Mucosa of rectum (tissue), 2 donors: ENCODE data around the gene IL37.

ENCODE experiments used
- H3K27ac ChIP-seq, 2 donors: one replicate each; pipeline ENCODE4 v1.7.0; 2013; ENCODE audit warnings: inconsistent platforms in 2 of 2, low read depth in 2 of 2, low read length in 2 of 2
- H3K27me3 ChIP-seq, 2 donors: one replicate each; pipeline ENCODE4 v1.7.0; 2013; ENCODE audit warnings: low read length in 2 of 2; ENCODE audit not compliant: control insufficient read depth in 2 of 2, insufficient read depth in 2 of 2
- H3K36me3 ChIP-seq, 2 donors: one replicate each; pipeline ENCODE4 v1.7.0; 2013; ENCODE audit warnings: low read length in 2 of 2; ENCODE audit not compliant: control insufficient read depth in 2 of 2, insufficient read depth in 2 of 2
- H3K4me1 ChIP-seq, 2 donors: one replicate each; pipeline ENCODE4 v1.7.0; 2013; ENCODE audit warnings: low read length in 2 of 2, mild to moderate bottlenecking in 1 of 2; ENCODE audit not compliant: control insufficient read depth in 2 of 2, insufficient read depth in 2 of 2
- H3K4me3 ChIP-seq, 2 donors: one replicate each; pipeline ENCODE4 v1.7.0; 2013; ENCODE audit warnings: low read length in 2 of 2
- H3K9ac ChIP-seq, 2 donors: one replicate each; pipeline ENCODE4 v1.7.0; 2013; ENCODE audit warnings: low read length in 2 of 2, low read depth in 1 of 2, mild to moderate bottlenecking in 1 of 2
- H3K9me3 ChIP-seq, 2 donors: one replicate each; pipeline ENCODE4 v1.7.0; 2013; ENCODE audit warnings: low read length in 2 of 2; ENCODE audit not compliant: control insufficient read depth in 2 of 2
- donor health status: healthy.
- donor health status: Normal muscosa, but diverticular disease.

Gene IL37

DNA sequence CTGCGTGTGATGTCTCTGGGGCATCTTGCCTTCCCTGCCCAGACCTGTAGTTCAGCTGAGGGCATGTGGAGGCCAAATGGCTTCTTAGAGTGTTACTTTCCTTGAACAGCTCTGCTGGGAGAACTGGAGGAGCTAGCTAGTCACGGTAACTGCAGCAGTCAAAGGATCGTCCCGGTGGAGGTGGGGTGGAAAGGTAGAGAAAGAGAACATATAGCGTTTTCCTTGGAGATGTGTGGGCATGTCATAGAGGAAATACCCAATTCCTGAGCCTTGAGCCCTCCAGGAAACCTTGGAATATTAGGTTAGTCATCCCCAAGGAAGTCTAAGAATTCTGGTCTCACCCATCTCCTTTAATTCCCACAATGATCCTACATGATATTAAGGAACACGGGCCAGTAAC is 33.5 kb upstream of the IL37 start:
- Histone ChIP-seq H3K27ac (no peak overlapping the region), H3K9ac (no peak overlapping the region), H3K27me3 (no peaks in the 10 kb centered on the region), H3K9me3 (no peaks in the 10 kb centered on the region), H3K36me3 (no peaks in the 10 kb centered on the region), H3K4me3 (no peak overlapping the region), H3K4me1 (no peaks in the 10 kb centered on the region)

DNA sequence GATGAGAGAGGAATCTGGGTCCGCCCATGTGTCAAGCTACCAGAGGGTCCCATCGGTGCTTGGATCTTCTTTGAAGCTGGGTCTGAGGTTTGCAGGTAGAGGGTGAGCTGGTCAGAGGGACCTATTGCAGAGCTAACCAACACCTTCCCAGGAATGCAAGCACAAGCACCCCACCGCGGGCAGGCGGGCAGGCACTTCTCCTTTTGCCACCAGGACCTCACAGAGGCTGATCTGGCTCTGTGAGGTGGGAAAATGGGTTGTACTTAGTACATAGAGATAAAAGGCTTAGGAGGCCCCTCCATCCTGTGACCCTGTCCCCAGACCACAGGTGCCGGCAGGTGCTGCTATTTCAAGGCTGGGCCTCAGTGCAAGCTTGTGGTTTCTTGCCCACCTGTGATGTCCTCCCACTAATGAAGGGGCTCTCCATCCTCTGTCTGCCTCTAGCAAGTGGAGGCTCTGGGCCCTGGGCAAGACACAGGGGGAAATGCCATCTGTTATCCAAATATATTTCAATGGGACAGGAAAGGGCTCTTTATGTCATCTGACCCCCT is 31.4 kb upstream of the IL37 start:
- H3K4me3 ChIP-seq: no peak overlapping the region
- no peaks in the 10 kb centered on the region for H3K4me1 ChIP-seq
- no peaks in the 10 kb centered on the region for H3K36me3 ChIP-seq
- H3K9ac ChIP-seq: no peak overlapping the region
- H3K9me3 ChIP-seq: no peaks in the 10 kb centered on the region
- H3K27ac ChIP-seq: no peak overlapping the region
- H3K27me3 ChIP-seq: no peaks in the 10 kb centered on the region

DNA sequence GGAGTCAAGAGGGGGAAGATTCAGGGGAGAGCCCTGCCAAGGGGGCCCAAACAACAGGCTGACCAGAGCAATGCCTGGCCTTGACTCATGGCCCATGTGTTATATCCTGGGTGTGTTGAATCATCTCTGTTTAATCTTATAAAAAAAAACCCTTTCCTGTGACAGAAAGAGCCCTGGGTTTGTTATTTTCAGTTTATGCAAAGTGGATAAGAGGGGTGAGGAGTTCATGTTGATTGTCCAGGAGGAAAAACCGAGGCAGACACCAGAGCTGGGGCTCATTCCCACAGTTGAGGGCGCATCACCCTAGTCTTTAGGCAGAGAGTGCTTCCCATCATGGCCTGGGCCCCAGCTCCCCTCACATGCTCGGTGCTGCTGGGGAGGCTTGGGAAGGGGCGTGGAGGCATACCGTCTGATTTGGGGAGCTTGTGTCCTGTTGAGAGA is 30.9 kb upstream of the IL37 start:
- Histone ChIP-seq H3K9ac (no peak overlapping the region), H3K4me1 (no peaks in the 10 kb centered on the region), H3K36me3 (no peaks in the 10 kb centered on the region), H3K4me3 (no peak overlapping the region), H3K9me3 (no peaks in the 10 kb centered on the region), H3K27me3 (no peaks in the 10 kb centered on the region), H3K27ac (no peak overlapping the region)

DNA sequence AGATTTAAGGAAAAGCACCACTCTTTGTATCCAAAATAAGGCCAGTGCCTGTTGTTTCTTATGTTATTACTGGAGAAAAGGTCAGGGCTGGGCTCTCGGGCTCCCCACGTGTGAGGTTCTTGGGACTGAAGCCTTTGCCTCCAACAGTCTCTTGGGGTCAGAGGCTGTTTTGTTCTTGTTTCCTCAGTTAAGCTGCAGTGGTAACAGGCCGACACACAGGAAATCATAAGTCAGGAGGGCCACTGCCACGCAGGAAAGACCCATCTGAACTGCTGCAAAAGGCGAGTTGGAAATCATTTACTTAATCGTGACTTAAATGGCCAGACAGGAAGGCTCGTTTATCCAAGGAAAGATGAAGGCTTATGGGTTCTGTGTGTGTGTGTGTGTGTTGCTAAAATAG is 30.3 kb upstream of the IL37 start:
- no peak overlapping the region for H3K9ac ChIP-seq

DNA sequence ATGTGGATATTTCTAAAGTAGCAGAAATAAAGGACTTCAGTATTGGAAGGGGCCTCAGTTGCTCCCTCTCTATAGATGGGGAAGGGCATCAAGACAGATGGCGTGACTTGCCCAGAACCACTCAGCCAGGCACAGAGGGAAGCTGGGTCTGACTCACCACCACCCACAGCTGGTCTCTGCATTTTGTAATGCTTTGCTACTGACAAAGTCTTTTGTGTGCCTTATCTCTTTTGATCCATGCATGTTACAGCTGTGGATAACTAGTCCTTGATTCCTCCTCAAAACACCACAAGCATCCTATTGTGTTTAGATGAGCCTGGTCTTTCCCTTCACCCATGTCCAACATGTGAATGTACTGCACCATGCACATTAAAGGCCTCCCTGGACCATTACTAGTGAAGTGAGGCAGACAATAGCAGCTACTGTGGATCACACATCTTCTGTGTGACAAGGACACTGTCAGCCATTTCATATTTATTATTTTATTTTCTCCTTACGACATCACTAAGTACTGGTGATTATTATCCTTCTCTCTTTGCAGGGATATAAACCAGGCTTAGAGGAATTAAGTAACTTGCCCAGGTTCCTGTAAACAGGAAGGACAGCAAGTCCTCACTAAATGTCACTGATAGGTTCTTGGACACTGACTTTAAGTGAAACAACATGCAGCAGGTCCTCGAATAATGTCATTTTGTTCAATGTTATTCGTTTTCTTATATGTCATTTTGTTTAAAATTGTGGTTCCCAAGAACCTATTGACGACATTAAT is 29.6 kb upstream of the IL37 start:
- H3K27ac ChIP-seq: no peak overlapping the region
- H3K36me3 ChIP-seq: no peaks in the 10 kb centered on the region
- H3K9ac ChIP-seq: no peak overlapping the region
- no peaks in the 10 kb centered on the region for H3K27me3 ChIP-seq
- no peaks in the 10 kb centered on the region for H3K9me3 ChIP-seq
- H3K4me3 ChIP-seq: no peak overlapping the region
- no peaks in the 10 kb centered on the region for H3K4me1 ChIP-seq

More for the DNA sequence above, 30.3 kb upstream of the IL37 start:
- Histone ChIP-seq H3K27ac (no peak overlapping the region), H3K27me3 (no peaks in the 10 kb centered on the region), H3K4me3 (no peak overlapping the region), H3K9me3 (no peaks in the 10 kb centered on the region), H3K36me3 (no peaks in the 10 kb centered on the region), H3K4me1 (no peaks in the 10 kb centered on the region)

DNA sequence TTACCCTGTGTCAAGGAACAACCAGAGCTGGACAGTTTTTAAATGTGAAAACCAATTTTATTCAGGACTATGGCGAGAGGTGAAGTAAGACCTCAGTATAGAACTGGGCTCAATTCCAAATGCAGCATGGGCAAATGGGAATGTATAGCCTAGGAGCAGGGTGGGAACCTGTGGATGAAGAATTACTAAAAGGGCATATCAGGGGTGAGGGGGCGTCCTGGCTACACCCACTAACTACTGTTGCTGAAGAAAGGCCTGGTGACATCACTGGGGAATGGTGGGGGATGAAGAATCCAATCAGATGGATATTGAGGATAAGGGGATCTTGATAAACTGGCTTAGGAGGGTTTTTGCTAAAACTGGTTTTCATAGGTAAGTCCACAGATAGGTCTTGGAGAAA is 27.3 kb upstream of the IL37 start:
- no peak overlapping the region for H3K9ac ChIP-seq
- no peaks in the 10 kb centered on the region for H3K36me3 ChIP-seq
- H3K4me1 ChIP-seq: no peaks in the 10 kb centered on the region
- H3K27me3 ChIP-seq: no peaks in the 10 kb centered on the region
- no peak overlapping the region for H3K27ac ChIP-seq
- no peaks in the 10 kb centered on the region for H3K9me3 ChIP-seq
- no peak overlapping the region for H3K4me3 ChIP-seq

DNA sequence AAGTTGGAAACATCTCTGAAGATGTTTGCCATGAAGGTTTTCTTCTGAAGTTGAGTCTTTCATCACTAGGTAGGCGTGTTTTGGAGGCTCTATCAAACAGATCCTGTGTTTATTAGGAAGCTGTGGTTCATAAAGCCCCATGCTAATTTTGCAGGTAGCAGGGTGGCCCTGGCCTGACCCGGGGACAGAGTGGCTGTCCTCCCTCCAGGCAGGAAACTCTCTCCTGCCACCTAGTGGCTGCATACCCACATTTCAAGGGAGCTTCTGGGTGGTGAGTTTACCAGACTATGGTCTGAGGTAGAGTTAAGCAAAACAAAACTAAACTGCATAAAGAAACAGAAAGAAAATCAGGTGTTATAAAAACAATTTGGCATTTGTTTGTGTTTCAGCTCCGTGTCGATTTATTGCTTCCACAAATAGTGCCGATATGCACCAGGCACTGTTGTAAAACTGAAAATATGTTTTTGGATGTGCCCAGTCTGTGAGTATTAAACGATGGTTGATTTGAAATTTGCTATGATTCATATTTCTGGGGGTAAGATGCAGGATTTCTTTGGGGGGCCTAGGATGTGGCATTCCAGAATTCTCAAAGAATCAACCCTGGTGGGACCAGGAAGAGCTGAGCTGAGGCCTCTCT is 26.0 kb upstream of the IL37 start:
- H3K36me3 ChIP-seq: no peaks in the 10 kb centered on the region
- H3K27ac ChIP-seq: no peak overlapping the region
- peak overlapping the region in 1 of 2 donors; percentile 5 for H3K9ac ChIP-seq
- no peak overlapping the region for H3K4me3 ChIP-seq
- no peaks in the 10 kb centered on the region for H3K9me3 ChIP-seq
- no peaks in the 10 kb centered on the region for H3K4me1 ChIP-seq
- H3K27me3 ChIP-seq: no peaks in the 10 kb centered on the region

DNA sequence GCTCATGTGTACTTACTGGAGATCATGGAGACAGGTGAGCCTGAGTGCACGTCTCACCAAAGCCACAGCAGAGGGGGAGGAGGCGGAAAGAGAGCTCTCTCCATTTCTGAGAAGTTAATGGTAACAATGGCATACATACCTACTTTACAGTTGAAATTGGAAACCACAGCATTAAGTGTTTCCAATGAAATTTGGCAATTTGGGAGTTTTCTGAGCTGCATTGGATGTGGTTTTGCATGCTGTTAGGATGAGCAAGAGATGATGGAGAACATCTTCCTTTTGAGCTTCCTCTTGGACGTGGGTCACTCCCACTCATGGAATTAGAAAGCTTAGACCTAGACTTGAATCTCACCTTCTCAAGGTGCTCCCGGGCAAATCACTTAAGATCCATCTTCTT is 25.5 kb upstream of the IL37 start:
- Histone ChIP-seq H3K9ac (no peak overlapping the region), H3K4me3 (no peak overlapping the region), H3K4me1 (no peaks in the 10 kb centered on the region), H3K9me3 (no peaks in the 10 kb centered on the region), H3K27ac (no peak overlapping the region), H3K27me3 (no peaks in the 10 kb centered on the region), H3K36me3 (no peaks in the 10 kb centered on the region)

DNA sequence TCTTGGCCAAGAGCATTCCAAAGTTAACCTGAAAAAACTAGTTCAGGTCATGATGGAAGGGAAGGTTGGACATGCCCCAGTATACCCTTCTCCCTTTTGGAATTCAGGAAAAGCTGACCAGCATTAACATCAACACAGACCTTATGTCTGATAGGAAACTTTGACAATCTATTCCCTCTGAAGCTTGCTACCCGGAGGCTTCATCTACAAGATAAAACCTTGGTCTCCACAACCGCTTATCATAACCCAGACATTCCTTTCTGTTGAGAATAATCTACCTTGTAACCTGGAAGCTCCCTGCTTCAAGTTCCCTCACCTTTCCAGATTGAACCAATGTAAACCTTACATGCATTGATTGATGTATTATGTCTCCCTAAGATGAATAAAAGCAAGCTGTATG is 24.7 kb upstream of the IL37 start:
- H3K4me1 ChIP-seq: no peaks in the 10 kb centered on the region
- no peaks in the 10 kb centered on the region for H3K9me3 ChIP-seq
- H3K27ac ChIP-seq: no peak overlapping the region
- H3K9ac ChIP-seq: no peak overlapping the region
- H3K4me3 ChIP-seq: no peak overlapping the region
- no peaks in the 10 kb centered on the region for H3K27me3 ChIP-seq
- no peaks in the 10 kb centered on the region for H3K36me3 ChIP-seq

DNA sequence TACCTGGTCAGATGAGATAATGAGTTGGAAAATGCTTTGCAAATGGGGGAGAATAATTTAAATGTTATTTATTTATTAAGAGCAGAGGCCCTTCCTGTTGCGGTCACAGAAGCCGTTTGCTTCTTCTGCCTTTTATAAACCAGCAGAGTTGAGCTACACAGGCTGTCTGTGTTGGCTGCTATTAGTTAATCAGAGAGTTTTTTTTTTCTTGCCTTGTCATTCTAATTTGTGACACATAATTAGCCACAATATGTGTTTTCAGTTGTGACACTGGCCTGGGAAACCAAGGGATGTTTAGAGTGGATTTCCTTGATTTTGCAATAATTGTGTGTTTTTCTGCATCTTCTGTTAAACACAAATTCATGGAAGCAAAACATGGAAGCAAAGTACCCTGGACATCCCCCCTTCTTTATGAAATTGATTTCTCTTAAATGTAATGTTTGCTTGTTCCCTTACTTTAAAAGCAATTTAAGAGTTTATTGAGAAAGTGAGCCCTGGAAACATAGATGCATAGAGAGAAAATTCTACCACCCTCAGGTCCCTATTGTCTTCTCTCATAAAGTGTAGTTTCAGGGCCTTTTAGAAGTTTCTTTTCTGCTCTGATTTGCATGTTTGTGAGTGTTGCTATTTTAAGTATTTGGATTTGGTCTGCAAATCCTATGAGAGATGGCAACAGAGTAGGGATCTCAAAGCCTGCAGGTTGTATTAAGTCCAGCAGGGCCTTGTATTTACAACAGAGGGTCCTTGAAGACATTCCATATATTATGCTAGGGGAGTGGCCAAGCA is 22.8 kb upstream of the IL37 start:
- Histone ChIP-seq H3K27me3 (no peaks in the 10 kb centered on the region), H3K4me3 (no peak overlapping the region), H3K9ac (no peak overlapping the region), H3K4me1 (no peaks in the 10 kb centered on the region), H3K36me3 (no peaks in the 10 kb centered on the region), H3K27ac (no peak overlapping the region), H3K9me3 (no peaks in the 10 kb centered on the region)
